GM10266 (cell line): ENCODE measurements around the gene CETP.

Source experiments
- DNase-seq: peaks from one replicate; pipeline ENCODE4 v3.0.0; 2012; ENCODE audit errors: extremely low spot score
- CTCF ChIP-seq: IDR thresholded peaks from 2 replicates; pipeline ENCODE4 v1.5.1; 2012; ENCODE audit warnings: mild to moderate bottlenecking, low read depth; ENCODE audit not compliant: control insufficient read depth, insufficient read depth; ENCODE audit errors: missing control alignments

Gene CETP

GRCh38 chr16:57020651-57021050 is 58.9 kb downstream of the CETP start:
- TF ChIP-seq CTCF, result no peak

GRCh38 chr16:57021757-57022156 is 60.0 kb downstream of the CETP start:
- DNase-seq, result no peak
- TF ChIP-seq CTCF, result no peak

More at GRCh38 chr16:57020651-57021050, 58.9 kb downstream of the CETP start:
- no peak for DNase-seq

DNA sequence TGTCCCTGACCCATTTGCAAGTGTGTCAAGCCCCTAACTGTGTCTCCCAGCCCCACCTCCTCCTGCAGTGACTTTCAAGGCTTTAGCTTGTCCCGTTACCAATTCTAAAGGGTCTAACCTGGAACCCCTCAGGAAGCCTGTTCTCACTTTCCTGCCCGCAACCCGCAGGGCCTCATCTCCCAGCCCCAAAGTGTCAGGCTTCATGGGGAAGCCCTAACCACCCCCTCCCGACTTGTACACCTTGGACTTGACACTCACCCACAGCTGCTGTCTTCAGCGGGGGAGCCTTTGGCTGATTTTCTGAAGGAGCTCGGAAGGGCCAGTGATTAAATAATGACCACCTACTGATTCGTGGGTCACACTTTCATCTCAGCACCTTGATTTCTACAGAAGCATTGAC is 60.7 kb downstream of the CETP start:
- TF ChIP-seq CTCF, result no peak
- DNase-seq, result no peak

- no peak for TF ChIP-seq CTCF
- DNase-seq, result no peak
Measured at GRCh38 chr16:57023541-57024249, 61.9 kb downstream of the CETP start.

DNA sequence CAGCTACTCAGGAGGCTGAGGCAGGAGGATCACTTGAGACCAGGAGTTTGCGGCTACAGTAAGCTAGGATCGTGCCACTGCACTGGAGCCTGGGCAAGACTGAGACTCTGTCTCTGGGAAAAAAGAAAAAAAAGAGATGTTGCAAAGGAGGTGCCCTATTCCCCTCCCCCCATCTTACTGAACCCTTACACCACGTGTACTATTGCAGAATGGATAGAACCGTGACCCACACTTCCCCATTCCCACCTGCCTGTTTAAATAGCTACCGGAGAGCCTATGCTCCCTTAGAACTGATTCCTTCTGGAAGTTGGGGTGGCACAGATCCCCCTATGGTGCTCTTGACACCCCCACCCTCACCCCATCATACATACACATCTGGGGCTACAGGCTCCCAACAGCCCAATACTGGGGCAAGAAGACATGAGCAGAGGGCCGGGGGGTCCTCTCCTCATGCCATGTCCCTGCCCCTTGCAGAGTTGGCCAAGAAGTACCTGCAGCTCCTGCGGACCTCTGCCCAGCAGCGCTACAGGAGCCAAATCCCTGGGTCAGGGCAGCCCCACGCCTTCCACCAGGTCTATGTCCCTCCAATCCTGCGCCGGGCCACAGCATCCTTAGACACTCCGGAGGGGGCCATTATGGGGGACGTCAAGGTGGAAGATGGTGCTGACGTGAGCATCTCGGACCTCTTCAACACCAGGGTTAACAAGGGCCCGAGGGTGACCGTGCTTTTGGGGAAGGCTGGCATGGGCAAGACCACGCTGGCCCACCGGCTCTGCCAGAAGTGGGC is 63.3 kb downstream of the CETP start:
- no peak for DNase-seq
- no peak for TF ChIP-seq CTCF

DNA sequence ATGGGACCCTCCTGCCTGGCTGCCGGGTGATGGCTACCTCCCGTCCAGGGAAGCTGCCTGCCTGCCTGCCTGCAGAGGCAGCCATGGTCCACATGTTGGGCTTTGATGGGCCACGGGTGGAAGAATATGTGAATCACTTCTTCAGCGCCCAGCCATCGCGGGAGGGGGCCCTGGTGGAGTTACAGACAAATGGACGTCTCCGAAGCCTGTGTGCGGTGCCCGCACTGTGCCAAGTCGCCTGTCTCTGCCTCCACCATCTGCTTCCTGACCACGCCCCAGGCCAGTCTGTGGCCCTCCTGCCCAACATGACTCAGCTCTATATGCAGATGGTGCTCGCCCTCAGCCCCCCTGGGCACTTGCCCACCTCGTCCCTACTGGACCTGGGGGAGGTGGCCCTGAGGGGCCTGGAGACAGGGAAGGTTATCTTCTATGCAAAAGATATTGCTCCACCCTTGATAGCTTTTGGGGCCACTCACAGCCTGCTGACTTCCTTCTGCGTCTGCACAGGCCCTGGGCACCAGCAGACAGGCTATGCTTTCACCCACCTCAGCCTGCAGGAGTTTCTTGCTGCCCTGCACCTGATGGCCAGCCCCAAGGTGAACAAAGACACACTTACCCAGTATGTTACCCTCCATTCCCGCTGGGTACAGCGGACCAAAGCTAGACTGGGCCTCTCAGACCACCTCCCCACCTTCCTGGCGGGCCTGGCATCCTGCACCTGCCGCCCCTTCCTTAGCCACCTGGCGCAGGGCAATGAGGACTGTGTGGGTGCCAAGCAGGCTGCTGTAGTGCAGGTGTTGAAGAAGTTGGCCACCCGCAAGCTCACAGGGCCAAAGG is 64.4 kb downstream of the CETP start:
- DNase-seq, result no peak
- TF ChIP-seq CTCF, result no peak
